Stimulated activated CD4-positive, alpha-beta T cell treated with anti-CD3 and anti-CD28 coated beads, Interleukin-2, amount 100 ng/mL, for 24 hours (primary cell): ENCODE results near the gene BORCS6.

Source experiments
- DNase-seq, 2 donors: peaks; one replicate each; pipeline ENCODE4 v3.0.0-alpha.2; 2020

The BORCS6 gene

DNA sequence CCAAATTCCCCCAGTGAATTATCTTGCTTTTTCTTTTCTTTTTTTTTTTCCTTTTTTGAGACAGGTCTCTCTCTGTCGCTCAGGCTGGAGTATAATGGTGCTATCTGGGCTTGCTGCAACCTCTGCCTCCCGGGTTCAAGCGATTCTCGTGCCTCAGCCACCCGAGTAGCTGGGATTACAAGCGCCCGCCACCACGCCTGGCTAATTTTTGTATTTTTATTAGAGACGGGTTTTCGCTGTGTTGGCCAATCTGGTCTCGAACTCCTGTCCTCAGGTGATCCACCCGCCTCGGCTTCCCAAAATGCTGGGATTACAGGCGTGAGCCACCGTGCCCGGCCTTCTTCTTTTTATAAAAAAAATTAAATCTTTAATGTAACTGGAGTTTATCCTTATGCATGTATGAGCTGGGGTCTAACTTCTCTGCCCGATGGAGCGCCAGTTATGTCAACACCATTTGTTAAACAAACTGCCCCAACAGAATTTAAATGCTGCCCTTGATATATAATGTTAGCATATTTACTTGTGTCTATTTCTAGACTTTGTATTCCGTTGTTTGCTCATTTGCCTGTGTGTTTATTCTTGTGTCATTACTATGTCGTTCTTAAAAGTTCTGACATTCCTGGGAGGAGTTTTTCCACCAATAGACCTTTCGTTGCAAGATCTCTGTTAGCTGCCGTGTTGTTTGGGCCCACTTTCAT, 20.9 kb upstream of the BORCS6 start:
- peak in 1 of 2 donors; percentile 52 for DNase-seq

GRCh38 chr17:8209907-8210760, 20.2 kb upstream of the BORCS6 start, which contains the start of gene AURKB:
TSS of gene AURKB (minus strand) at chr17:8210575. CDS start at chr17:8210224, 351 bp downstream.
- peak; percentile 93 to 94 for DNase-seq

- no peak for DNase-seq
Measured at GRCh38 chr17:8206536-8206935, 16.6 kb upstream of the BORCS6 start.

DNA sequence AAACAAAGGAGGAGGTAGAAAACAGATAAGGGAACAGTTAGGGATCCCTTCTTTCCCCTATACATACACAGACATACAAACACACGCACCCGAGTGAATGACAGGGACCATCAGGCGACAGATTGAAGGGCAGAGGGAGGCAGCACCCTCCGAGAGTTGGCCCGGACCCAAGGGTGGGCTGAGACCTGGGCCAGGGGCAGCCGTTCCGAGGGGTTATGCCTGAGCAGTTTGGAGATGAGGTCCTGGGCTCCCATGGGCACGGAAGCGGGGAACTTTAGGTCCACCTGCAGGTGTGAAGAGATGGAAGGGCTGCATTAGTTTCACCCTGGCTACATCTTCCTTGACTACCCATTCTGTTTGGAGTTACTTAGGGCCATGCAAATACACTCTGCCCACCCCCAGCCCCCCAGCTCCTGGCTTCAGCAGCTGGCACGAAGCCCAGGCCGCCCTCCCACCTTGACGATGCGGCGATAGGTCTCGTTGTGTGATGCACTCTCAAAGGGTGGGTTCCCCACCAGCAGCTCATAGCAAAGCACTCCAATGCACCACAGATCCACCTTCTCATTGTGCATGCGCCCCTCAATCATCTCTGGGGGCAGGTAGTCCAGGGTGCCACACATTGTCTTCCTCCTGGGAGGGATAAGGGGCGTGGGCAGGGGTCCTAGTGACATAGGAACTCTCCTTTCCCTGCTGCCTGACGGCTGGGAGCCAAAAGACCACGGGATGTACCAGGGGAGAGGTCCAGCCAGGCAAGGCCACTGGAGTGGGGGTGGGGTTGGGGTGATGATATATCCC, 15.0 kb upstream of the BORCS6 start:
- no peak for DNase-seq

- DNase-seq, result peak in 1 of 2 donors; percentile 64
Measured at GRCh38 chr17:8192070-8192815, 2.3 kb upstream of the BORCS6 start.

GRCh38 chr17:8190506-8190905, 526 bp upstream of the BORCS6 start:
- no peak for DNase-seq

DNA sequence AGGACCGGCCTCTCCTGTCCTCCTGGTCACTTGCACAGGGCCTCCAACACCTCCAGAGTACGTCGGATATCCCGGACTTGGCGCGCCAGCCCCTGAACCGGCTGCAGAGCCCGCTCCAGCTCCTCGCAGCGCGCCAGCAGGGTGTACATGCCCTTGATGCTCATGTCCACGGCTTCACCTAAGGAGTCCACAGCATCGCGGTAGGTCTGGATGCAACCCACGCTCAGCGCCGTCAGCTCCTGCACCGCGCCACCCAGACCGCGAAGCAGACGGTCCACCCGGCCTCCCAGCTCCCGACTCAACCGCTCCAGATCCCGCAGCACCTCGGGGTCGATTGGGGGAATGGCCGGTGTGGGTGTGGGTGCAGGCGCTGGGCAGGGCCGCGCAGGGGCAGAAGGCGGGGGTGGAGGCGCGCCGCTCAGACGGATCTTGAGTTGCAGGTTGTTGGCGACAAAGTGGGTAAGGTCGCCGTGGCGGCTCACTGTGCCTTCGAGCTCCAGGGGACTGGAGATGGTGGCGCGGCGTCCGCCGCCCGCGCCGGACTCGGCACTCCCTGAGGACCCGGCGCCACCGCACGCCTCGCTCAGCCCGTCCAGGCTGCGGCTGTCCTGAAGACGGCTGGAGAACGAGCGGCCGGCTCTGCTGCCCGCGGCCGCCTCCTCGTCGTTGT, 804 bp downstream of the BORCS6 start:
- DNase-seq, result no peak

GRCh38 chr17:8188263-8188839, 1.6 kb downstream of the BORCS6 start:
- DNase-seq, result peak in 1 of 2 donors; percentile 30

DNA sequence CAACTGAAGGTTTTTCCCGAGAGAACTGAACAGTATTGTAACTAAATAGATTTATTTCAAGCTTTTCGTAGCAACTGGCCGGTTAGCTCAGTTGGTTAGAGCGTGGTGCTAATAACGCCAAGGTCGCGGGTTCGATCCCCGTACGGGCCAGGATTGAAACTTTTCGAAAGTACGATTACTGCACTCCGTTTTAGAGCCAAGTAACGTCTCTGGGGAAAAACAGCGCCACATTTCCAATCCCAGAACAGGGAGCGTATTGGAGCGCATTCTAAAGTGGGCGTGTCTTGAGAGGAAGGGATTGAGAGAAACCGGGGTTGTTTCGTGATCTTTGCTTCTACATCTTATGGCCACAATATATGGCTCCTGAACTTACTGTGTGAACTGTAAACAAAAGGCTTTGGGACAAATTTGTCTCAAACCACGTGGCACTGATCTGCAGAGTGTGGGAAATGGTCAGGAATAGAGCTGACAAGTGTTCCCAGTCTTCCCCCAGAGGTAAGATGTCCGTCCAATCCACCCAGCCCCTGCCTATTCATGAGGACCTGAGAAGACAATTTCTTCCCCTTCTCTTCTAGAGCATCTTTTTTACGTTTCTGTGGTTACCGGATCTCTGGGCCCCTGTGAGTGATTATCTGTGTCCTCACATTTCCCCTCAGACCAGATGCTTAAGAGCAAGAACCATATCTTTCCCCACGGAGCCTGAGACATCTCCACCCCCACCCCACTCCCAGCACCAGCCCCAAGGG, 2.3 kb downstream of the BORCS6 start:
- peak; percentile 93 to 95 for DNase-seq

- DNase-seq, result peak; percentile 95 to 99
Measured at GRCh38 chr17:8186787-8187516, 3.0 kb downstream of the BORCS6 start.

DNA sequence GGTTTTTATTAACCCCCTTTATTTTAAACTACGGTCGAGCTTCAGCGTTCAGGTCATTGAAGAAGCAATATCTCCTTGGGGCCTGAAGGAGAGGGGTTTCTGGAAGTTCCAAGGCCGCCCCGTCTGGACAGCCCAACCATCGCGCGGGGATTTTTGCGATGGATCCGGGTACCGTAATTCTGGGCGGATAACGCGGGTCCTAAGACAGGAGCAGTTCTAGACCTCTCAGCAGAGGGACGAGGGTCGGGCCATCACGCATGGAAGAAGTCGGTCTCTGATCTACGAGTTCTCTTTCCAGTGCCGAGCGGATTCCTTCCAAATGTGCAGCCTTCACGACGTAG, 3.6 kb downstream of the BORCS6 start:
- DNase-seq, result no peak

DNA sequence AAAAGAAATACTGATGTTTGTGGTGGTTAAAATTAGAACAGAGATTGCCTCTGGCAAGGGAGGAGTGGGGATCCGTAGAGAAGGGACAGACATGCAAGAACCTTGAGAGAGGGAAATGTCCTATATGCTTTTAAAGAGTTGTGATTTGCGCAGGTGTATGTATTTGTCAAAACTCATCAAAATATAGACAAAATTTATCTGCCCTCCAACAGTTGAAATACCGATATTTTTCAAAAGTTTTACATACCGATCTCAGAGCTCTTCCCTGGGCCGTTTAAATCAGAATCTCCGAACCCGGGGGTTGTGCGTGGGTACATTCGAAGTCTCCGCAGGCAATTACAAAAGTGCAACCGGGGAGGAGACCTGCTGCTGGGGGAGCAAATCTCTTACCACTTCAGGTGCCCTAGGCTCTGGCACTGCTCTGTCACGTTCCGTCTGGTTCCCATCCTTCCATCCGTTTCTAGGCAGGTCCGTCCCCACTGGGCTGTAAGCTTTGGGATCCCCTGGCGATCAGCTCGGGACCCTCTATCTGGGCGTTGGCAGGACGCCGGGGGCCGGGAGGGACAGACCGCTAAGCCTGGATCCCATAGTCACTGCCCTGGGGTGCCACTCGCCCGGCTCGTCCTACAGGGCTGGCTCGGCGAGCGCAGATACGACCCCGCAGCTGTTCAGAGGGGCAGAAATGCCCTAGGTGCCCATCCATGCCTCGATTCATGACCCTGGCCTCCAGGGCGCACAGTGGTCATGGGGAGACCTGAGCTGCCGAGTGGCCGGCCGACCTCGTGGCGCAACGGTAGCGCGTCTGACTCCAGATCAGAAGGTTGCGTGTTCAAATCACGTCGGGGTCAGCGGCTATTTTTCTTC, 4.2 kb downstream of the BORCS6 start:
- peak; percentile 95 to 96 for DNase-seq

GRCh38 chr17:8176998-8177731, 12.8 kb downstream of the BORCS6 start:
- no peak for DNase-seq

DNA sequence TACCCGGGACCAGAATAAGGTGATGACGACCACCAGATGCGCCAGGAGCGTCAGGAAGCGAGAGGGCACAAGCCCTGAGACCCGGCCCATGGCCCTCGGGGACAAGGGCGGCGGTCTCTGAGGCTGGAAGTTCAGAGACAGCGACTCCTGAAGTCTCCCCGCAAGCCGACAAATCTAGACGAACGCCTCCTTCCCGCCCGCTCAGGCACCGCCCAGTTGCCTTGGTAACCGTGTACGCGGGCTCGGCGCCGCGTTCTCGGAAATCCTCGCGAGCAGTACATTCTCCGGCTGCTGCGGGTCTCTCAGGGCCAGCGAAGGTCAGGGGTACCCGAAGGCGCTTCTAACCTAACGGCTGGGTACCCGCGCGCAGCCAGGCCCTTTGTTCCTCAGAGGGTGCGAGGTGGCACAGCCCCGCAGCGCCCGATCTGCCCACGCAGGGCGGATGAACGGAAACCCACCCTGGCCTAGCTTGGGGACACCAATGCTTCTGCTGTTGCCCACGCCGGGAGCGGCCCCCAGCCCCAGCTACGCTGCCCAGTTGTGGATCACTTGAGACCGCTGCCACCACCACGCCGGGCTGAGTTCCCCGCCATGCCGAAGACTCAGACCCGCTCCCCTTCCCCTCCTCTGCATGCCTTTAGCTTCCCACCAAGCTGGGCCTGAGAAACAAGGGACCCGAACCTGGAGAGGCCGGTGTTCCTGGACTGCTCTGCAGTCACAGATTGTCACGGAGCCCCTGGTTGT, 13.6 kb downstream of the BORCS6 start, which contains the start of gene TMEM107:
Gene TMEM107 (minus strand): TSS at position 184 of the 744 bp plus-strand sequence. CDS start 94 bp downstream, at position 90.
- DNase-seq, result peak; percentile 86 to 90

- no peak for DNase-seq
Measured at GRCh38 chr17:8175795-8176196, 14.2 kb downstream of the BORCS6 start.

DNA sequence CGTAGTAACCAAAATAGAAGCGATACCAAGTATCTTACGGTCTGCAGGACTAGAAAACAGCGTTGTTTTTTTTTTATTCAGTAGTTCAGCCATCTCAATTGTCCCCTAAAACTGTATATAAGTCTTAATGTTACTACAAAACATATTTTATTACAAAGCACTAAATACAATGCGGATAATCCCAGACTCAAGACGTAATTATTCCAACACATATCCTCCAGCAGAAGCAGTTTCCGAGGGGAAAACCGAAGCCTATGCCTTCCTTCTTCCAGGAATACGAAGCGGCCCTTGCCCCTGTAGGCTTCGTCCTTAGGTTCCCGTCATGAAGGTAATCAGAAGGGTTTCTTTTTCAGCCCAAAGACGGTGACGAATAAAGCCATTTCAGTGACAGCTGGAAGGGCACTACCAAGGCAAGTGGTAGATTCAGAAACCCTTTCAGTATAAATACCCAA, 16.1 kb downstream of the BORCS6 start:
- no peak for DNase-seq
